Peyer's patch (tissue), 4 donors: ENCODE results near the gene LY6G6F. TPM values are rescaled to one million over a fixed set of nuclear protein-coding genes. Genes with fewer than 3 reads are reported as not detected.

Experiments used
- DNase-seq, 3 donors: peaks; one replicate each; pipeline ENCODE4 v3.0.0-alpha.2; 2017 to 2019
- H3K27ac ChIP-seq, 4 donors: fragments of 200-600 bp; sonication (generic); one replicate each; pipeline ENCODE4 v1.5.1; 2016 to 2019
- H3K27me3 ChIP-seq, 2 donors: fragments of 200-600 bp; sonication (generic); one replicate each; pipeline ENCODE4 v1.5.1; 2019
- H3K36me3 ChIP-seq, 3 donors: fragments of 200-600 bp; sonication (generic); one replicate each; pipeline ENCODE4 v1.5.1; 2016 to 2019
- H3K4me1 ChIP-seq, 4 donors: fragments of 200-600 bp; sonication (generic); one replicate each; pipeline ENCODE4 v1.5.1; 2016 to 2019
- H3K4me3 ChIP-seq, 4 donors: fragments of 200-600 bp; sonication (generic); 1 replicate in 3 of 4; 2 replicates in 1 of 4; pipeline ENCODE4 v1.5.1; 2016 to 2019; ENCODE audit warnings: mild to moderate bottlenecking in 1 of 4
- H3K9me3 ChIP-seq, 4 donors: fragments of 200-600 bp; sonication (generic); one replicate each; pipeline ENCODE4 v1.5.1; 2016 to 2019; ENCODE audit warnings: mild to moderate bottlenecking in 1 of 4
- POLR2A ChIP-seq, 2 donors: fragments of 450-650 bp; IDR thresholded peaks; one replicate each; pipeline ENCODE4 v1.5.1; 2017; ENCODE audit warnings: antibody characterized with exemption in 2 of 2, mild to moderate bottlenecking in 2 of 2, moderate library complexity in 2 of 2
- total RNA-seq, 4 donors: library from RNA; depleted of rRNA; stranded (reverse); fragments of >200 nt; gene quantifications; one replicate each; pipeline ENCODE4 v1.1.0, GENCODE V29; 2016
- TF ChIP-seq, protein P1 (sequence below), 6 experiments: fragments of 450-650 bp in 4 of 6; fragments of 200-600 bp in 2 of 6; sonication (generic) in 1 of 6; IDR thresholded peaks; one replicate each; pipeline ENCODE4 v1.5.1; 2017 to 2019; ENCODE audit warnings: antibody characterized with exemption in 6 of 6, mild to moderate bottlenecking in 3 of 6, moderate library complexity in 1 of 6

The LY6G6F gene
- total RNA-seq, 4 donors from 2014 or later, result not detected

DNA sequence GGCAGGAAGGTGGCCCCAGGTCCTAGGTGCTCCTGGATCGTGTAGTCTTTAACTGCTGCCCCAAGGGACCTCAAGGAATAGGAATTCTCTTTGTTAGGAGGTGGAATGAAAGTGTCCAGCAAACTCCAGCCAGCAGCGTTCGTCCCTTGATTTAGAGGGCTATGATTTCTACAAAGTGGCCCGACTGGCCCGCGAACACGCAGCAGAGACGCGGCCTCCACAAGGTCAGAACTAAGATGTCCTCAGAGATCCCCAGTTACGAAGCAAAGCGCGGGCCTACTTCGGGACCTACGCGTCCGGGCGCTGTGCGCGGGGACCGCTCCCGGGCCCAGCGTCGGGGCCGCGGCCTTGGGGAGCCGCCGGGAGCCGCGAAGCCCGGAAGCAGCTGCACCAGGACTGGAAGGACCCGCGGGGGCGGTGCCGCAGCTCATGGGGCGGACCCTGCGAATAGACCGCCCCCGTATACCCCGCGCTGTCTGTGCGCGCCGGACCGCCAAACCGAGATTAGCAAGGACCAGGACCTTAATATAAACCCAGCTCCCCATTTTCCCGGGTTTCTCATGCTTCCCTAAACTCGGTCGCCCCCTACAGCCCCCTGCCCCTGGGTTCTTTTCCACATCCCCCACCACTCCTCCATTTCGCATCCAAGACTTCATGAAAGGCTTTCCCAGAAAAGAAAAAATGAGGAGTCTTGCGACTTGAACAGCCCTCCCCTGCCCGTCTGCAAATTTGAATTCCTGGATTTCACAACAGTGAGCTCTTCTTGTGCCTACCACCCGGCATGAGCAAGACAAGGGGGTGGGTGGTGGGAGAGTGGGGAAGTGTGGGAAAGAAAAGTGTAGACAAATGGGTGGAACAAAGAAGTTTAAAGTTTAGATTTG, 46.0 kb upstream of the LY6G6F start, which contains the start of gene C6orf47:
TSS of gene C6orf47 (minus strand) at position 398 of the 881 bp plus-strand sequence. CDS start 831 bp downstream, outside the sequence.
- H3K9me3 ChIP-seq, result no peaks in the 10 kb centered on the region
- H3K4me1 ChIP-seq, result peaks cover 9 to 67% (median 19%) of the 10 kb centered on the region in 4 donors
- peak; percentile 89 to 94 (median 90) for DNase-seq
- peaks cover 0 to 25% (median 0%) of the 10 kb centered on the region in 3 donors for H3K36me3 ChIP-seq
- no peaks in the 10 kb centered on the region for H3K27me3 ChIP-seq
- peak within 1 kb of the TSS; percentile 54 to 74 (median 66) for H3K4me3 ChIP-seq
- TF ChIP-seq, protein P1, sequence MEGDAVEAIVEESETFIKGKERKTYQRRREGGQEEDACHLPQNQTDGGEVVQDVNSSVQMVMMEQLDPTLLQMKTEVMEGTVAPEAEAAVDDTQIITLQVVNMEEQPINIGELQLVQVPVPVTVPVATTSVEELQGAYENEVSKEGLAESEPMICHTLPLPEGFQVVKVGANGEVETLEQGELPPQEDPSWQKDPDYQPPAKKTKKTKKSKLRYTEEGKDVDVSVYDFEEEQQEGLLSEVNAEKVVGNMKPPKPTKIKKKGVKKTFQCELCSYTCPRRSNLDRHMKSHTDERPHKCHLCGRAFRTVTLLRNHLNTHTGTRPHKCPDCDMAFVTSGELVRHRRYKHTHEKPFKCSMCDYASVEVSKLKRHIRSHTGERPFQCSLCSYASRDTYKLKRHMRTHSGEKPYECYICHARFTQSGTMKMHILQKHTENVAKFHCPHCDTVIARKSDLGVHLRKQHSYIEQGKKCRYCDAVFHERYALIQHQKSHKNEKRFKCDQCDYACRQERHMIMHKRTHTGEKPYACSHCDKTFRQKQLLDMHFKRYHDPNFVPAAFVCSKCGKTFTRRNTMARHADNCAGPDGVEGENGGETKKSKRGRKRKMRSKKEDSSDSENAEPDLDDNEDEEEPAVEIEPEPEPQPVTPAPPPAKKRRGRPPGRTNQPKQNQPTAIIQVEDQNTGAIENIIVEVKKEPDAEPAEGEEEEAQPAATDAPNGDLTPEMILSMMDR (IDR thresholded peaks at IDR 0.05), result no peak
- TF ChIP-seq POLR2A (IDR thresholded peaks at IDR 0.05), result peak; percentile 87 to 92
- H3K27ac ChIP-seq, result peak within 1 kb of the TSS; percentile 81 to 90 (median 84)

DNA sequence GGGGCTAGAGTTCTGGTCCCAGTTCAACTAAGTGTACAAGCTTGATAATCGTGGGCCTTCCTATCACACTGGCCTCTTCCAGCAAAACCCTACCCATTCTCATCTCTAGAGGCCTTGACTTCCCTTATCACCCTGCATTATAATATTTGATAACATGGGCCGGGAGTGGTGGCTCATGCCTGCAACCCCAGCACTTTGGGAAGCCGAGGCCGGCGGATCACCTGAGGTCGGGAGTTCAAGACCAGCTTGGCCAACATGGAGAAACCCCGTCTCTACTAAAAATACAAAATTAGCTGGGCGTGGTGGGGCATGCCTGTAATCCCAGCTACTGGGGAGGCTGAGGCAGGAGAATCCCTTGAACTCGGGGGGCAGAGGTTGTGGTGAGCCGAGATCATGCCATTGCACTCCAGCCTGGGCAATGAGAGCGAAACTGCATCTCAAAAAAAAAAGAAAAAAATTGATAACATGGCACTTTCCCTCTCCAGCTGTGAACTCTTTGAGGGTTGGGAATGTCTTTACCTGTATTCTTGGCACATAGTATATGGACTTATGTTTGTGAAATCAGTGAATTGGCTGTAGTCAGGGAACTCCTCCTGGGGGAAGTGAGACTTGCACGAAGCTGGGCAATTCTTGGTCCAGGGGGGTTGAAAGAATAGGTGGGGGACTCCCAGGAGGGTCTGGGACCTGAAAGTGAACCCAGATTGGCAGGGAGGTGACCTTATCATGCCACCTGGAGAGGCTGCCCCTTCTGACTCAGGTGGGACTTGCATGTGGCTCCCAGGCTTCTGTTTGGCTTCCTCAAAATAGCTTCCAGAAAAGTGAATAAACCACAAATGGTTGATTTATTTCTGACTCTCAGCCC, 45.2 kb upstream of the LY6G6F start:
- TF ChIP-seq, protein P1 (IDR thresholded peaks at IDR 0.05), result no peak
- TF ChIP-seq POLR2A (IDR thresholded peaks at IDR 0.05), result no peak
- Histone ChIP-seq H3K27me3 (no peaks in the 10 kb centered on the region), H3K4me1 (peaks cover 9 to 63% (median 19%) of the 10 kb centered on the region in 4 donors), H3K27ac (peak overlapping the region; percentile 81 to 90 (median 84)), H3K36me3 (peaks cover 0 to 24% (median 0%) of the 10 kb centered on the region in 3 donors), H3K9me3 (no peaks in the 10 kb centered on the region), H3K4me3 (peak overlapping the region in 3 of 4 donors; percentile 64 to 74 (median 67))
- DNase-seq, result no peak

- TF ChIP-seq POLR2A (IDR thresholded peaks at IDR 0.05), result no peak
- TF ChIP-seq, protein P1 (IDR thresholded peaks at IDR 0.05), result no peak
- Histone ChIP-seq H3K9me3 (no peaks in the 10 kb centered on the region), H3K27me3 (no peaks in the 10 kb centered on the region), H3K36me3 (peaks cover 0 to 20% (median 0%) of the 10 kb centered on the region in 3 donors), H3K4me3 (no peak overlapping the region), H3K4me1 (peaks cover 9 to 68% (median 19%) of the 10 kb centered on the region in 4 donors), H3K27ac (no peak overlapping the region)
- DNase-seq, result no peak
Measured at GRCh38 chr6:31662124-31662723, 44.4 kb upstream of the LY6G6F start.

- H3K4me1 ChIP-seq, result peaks cover 9 to 61% (median 18%) of the 10 kb centered on the region in 4 donors
- DNase-seq, result no peak
- peak overlapping the region; percentile 92 to 99 (median 95) for H3K27ac ChIP-seq
- no peak for TF ChIP-seq POLR2A (IDR thresholded peaks at IDR 0.05)
- TF ChIP-seq, protein P1 (IDR thresholded peaks at IDR 0.05), result no peak
- peak overlapping the region; percentile 68 to 95 (median 79) for H3K4me3 ChIP-seq
- H3K36me3 ChIP-seq, result peaks cover 0 to 23% (median 0%) of the 10 kb centered on the region in 3 donors
- H3K27me3 ChIP-seq, result no peaks in the 10 kb centered on the region
- no peaks in the 10 kb centered on the region for H3K9me3 ChIP-seq
Measured at GRCh38 chr6:31663126-31663960, 43.3 kb upstream of the LY6G6F start.
